Mononuclear cell (primary cell): ENCODE measurements around the gene RORC. TPM values are rescaled to one million over a fixed set of nuclear protein-coding genes. Genes with fewer than 3 reads are reported as not detected.
"Not testable (repeated sequence)": the region's sequence is repeated elsewhere in the genome, so short reads cannot be mapped to it uniquely, and the experiment has no call there.

ENCODE experiments used
- H3K27me3 ChIP-seq: 2 replicates; pipeline ENCODE4 v1.6.0; 2011; ENCODE audit warnings: low read length, control low read depth; ENCODE audit not compliant: insufficient read depth
- H3K4me1 ChIP-seq: 2 replicates; pipeline ENCODE4 v1.5.1; 2011; ENCODE audit warnings: mild to moderate bottlenecking, low read length, control low read depth; ENCODE audit not compliant: insufficient read depth
- H3K4me3 ChIP-seq: 2 replicates; pipeline ENCODE4 v1.5.1; 2011; ENCODE audit warnings: mild to moderate bottlenecking, low read length, moderate library complexity
- H3K9me3 ChIP-seq: 2 replicates; pipeline ENCODE4 v1.5.1; 2011; ENCODE audit warnings: low read depth, mild to moderate bottlenecking, control low read depth, low read length
- total RNA-seq: library from RNA; depleted of rRNA; stranded (reverse); fragments of >200 nt; gene quantifications from one replicate; pipeline ENCODE4 v1.2.3, GENCODE V29; 2012

The RORC gene
- total RNA-seq, 1 donor: 1.7 TPM

DNA sequence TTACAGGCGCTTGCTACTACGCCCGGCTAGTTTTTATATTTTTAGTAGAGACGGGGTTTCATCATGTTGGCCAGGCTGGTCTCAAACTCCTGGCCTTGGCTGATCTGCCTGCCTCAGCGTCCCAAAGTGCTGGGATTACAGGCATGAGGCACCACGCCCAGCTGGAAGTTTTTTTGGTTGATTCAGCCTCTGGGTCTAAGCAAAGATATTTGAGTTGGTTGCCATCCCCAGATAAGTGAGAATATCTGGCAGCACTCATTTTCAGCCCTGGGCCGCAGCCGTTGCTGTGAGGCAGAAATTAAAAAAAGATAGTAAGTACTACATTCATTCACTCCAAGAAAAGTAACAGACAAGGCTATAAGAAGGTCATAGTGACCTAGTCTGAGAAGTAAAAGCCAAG is 23.9 kb upstream of the RORC start:
- H3K4me1 ChIP-seq: peaks cover 15% of the 10 kb centered on the region
- not testable (repeated sequence) for H3K4me3 ChIP-seq, H3K27me3 ChIP-seq, H3K9me3 ChIP-seq

GRCh38 chr1:151854658-151855057 is 23.1 kb upstream of the RORC start:
- Histone ChIP-seq H3K4me3 (no peak overlapping the region), H3K27me3 (no peaks in the 10 kb centered on the region), H3K4me1 (peaks cover 15% of the 10 kb centered on the region), H3K9me3 (no peaks in the 10 kb centered on the region)

- H3K9me3 ChIP-seq: no peaks in the 10 kb centered on the region
- H3K27me3 ChIP-seq: peaks cover 4% of the 10 kb centered on the region
- peaks cover 15% of the 10 kb centered on the region for H3K4me1 ChIP-seq
- H3K4me3 ChIP-seq: no peak within 1 kb of the TSS
Observed at GRCh38 chr1:151853411-151853943, 21.9 kb upstream of the RORC start, which contains the start of gene THEM5. TSS of gene THEM5 (minus strand) at chr1:151853712. CDS start at chr1:151853565, 147 bp downstream.

- Histone ChIP-seq H3K27me3 (peaks cover 4% of the 10 kb centered on the region), H3K4me3 (no peak overlapping the region), H3K4me1 (peaks cover 10% of the 10 kb centered on the region), H3K9me3 (no peaks in the 10 kb centered on the region)
Observed at GRCh38 chr1:151852733-151853132, 21.1 kb upstream of the RORC start.

DNA sequence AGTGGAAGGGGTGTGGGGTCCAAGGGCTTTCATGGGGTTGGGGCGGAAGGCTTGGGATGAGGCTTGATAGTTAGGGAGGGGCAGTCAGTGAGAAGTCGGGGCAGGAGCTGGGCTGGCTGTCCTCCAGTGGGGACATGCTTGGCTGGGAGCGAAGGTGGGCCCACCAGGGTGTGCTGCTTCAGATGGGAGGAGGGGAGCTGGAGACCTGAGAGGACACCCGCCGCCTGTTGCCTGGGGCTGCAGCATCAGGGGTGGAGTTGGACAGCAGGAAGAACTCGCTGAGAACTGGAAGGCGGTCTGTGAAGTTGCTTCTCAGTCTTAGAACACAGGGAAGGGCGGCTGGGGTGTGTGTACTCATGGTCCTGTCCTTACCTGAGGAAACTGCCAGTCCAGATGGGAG is 20.3 kb upstream of the RORC start:
- Histone ChIP-seq H3K27me3 (peaks cover 4% of the 10 kb centered on the region), H3K4me3 (no peak overlapping the region), H3K4me1 (peaks cover 1% of the 10 kb centered on the region), H3K9me3 (no peaks in the 10 kb centered on the region)

GRCh38 chr1:151849871-151850270 is 18.3 kb upstream of the RORC start:
- no peaks in the 10 kb centered on the region for H3K9me3 ChIP-seq
- H3K4me3 ChIP-seq: no peak overlapping the region
- H3K4me1 ChIP-seq: no peaks in the 10 kb centered on the region
- H3K27me3 ChIP-seq: peaks cover 4% of the 10 kb centered on the region

DNA sequence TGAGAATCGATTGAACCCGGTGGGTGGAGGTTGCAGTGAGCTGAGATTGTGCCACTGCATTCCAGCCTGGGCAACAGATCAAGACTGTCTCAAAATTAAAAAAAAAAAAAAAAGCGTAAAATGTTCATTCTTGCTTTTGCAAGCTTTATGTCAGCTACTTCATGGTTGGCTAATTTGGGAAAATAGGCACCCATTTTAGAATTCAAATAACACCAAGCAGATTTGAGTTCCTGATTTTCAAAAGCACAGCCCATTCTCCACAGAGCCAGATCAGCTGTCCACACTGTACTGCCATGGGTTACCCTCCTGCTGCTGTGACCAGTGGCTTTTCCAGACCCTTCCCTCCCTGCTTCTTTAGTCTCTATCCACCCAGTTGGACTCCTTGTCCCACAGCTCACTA is 17.5 kb upstream of the RORC start:
- Histone ChIP-seq H3K9me3 (no peaks in the 10 kb centered on the region), H3K4me3 (no peak overlapping the region), H3K4me1 (no peaks in the 10 kb centered on the region), H3K27me3 (peaks cover 4% of the 10 kb centered on the region)

- H3K9me3 ChIP-seq: no peaks in the 10 kb centered on the region
- H3K27me3 ChIP-seq: peaks cover 4% of the 10 kb centered on the region
- H3K4me3 ChIP-seq: no peak overlapping the region
- no peaks in the 10 kb centered on the region for H3K4me1 ChIP-seq
Observed at GRCh38 chr1:151847867-151848596, 16.4 kb upstream of the RORC start.

- Histone ChIP-seq H3K9me3 (no peaks in the 10 kb centered on the region), H3K27me3 (peaks cover 4% of the 10 kb centered on the region)
Observed at GRCh38 chr1:151846686-151847237, 15.2 kb upstream of the RORC start.

GRCh38 chr1:151846062-151846568 is 14.5 kb upstream of the RORC start:
- Histone ChIP-seq H3K27me3 (peaks cover 6% of the 10 kb centered on the region), H3K9me3 (no peaks in the 10 kb centered on the region), H3K4me3 (no peak overlapping the region), H3K4me1 (no peaks in the 10 kb centered on the region)

More at GRCh38 chr1:151846686-151847237, 15.2 kb upstream of the RORC start:
- no peak overlapping the region for H3K4me3 ChIP-seq
- H3K4me1 ChIP-seq: no peaks in the 10 kb centered on the region

DNA sequence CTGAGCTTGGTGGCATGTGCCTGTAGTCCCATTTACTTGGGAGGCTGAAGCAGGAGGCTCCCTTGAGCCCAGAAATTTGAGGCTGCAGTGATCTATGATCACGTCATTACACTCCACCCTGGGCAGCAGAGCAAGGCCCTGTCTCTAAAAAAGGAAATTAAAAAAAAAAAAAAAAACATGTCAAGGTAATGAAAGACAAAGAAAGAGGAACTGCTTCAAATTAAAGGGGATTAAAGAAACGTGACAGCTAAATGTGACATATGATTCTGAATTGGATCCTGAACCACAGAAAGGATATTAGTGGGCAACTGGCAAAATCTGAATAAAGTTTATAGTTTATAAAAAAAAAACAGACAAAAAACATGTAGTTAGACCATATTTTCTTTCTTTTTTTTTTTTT is 11.8 kb upstream of the RORC start:
- H3K9me3 ChIP-seq: no peaks in the 10 kb centered on the region
- H3K4me3 ChIP-seq: no peak overlapping the region
- H3K4me1 ChIP-seq: peaks cover 19% of the 10 kb centered on the region
- peaks cover 27% of the 10 kb centered on the region for H3K27me3 ChIP-seq

DNA sequence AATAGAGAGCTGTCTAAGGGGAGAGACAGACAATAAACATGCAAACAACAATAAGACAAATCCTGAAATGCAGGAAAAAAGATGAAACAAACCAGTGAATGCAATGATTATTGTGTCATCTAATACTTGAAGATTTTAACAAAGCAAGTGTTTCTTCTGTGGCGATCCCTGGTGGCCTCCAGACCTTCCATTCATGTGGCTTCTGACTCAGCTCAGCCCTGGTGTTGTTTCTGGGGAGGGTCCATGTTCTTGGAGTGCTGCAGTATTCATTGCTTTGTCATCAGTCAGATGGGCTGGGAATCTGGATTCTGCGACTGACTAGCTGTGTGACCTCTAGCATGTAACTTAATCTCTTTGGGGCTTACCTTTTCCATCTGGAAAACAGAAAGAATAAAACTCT is 9.5 kb upstream of the RORC start:
- Histone ChIP-seq H3K4me1 (peaks cover 39% of the 10 kb centered on the region), H3K4me3 (no peak overlapping the region), H3K27me3 (peaks cover 35% of the 10 kb centered on the region), H3K9me3 (no peaks in the 10 kb centered on the region)

DNA sequence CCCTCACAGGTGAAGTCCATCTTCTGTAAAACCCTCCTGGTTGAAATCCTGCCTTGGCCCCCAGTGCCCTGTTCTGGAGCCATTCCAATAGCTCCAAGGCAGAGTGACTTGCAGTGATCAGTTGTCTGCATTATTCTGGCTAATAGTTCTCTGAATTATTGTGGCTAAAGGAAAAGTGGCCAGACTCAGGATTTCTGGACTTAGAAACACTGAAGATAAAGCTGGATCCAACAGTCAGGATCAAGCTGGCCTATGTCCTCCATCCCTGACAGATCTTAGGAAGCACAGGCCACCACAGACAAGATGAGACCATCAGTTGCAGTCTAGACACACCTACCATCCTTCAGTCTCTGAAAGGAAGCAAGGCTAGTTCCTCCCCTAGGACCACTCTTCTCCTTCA is 8.8 kb upstream of the RORC start:
- Histone ChIP-seq H3K27me3 (peaks cover 35% of the 10 kb centered on the region), H3K9me3 (no peaks in the 10 kb centered on the region), H3K4me3 (no peak overlapping the region), H3K4me1 (peaks cover 40% of the 10 kb centered on the region)

DNA sequence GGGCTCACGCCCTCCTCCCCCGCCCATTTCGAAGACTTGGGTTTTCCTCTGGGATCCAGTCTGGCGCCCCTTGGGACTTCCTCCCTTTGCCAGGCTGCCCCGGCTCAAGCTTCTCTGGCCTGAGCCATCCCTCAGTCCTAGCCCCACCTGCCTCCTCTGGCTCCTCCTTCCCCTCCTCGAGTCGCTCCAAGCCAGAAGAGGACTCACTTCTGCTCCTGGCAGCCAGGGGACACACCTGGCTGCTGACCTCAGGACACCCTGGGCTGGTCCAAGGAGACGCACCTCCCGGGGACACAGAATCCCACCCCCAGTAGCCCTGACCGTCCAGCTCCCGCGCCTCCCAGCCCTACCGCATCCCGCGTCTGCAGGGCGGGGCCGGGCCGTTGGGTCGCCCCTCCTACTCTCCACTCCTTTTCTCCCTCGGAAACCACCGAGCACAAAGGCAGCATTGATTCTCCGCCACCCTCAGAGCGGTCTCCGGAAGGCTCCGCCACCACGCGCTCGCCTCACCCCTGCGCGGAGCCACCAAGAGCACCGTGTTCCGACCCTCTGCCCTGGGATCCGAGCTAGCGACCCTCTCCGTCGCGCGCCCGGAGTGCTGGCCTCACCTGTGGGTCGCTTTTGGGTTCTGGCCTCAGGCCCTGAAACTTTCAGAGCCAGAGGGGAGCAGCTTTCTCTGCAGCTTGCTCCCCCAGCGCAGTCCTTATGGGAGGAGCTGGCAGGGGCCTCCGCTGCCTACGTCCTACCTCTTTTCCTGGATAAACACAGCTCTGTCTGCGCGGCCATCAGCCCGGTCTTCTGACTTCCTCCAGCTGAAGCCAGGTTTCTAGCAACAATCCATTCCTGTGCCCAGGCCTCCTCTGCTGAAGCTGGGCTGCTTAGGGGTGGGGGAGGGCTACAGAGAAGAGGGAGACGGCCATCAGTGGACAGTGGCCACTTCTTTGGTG is 8.1 kb upstream of the RORC start, which contains the start of gene C2CD4D:
Gene C2CD4D (minus strand): TSS at position 364 of the 947 bp plus-strand sequence. CDS start 831 bp downstream, outside the sequence.
- H3K4me3 ChIP-seq: peak within 1 kb of the TSS; percentile 24
- H3K4me1 ChIP-seq: peaks cover 47% of the 10 kb centered on the region
- H3K9me3 ChIP-seq: no peaks in the 10 kb centered on the region
- H3K27me3 ChIP-seq: peaks cover 35% of the 10 kb centered on the region

DNA sequence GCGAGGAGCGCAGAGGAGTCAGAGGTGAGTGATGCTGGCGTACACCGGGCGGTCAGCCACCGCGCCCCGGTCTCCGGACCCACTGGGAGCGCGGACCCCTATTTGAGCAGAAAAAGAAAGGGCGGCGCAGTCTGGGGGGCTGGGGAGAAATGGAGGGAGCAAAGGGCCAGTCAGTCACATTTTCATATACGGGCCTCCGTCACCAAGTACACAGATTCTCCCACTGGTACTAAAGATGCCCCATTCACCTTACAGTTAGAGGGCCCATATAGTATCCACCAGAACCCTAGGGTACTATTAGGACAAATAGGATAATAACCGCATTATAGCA is 7.4 kb upstream of the RORC start:
- H3K4me3 ChIP-seq: peak overlapping the region; percentile 24
- no peaks in the 10 kb centered on the region for H3K9me3 ChIP-seq
- peaks cover 35% of the 10 kb centered on the region for H3K27me3 ChIP-seq
- peaks cover 54% of the 10 kb centered on the region for H3K4me1 ChIP-seq
